ENCODE data around the gene NLRP14.

GRCh38 chr11:6991227-6991626, 29.1 kb upstream of the NLRP14 start:
- no peak for TF ChIP-seq EZH2 (IDR thresholded peaks at IDR 0.05; ENCODE audit: borderline replicate concordance, insufficient read depth, low read depth, low read length, poor library complexity, severe bottlenecking)
- TF ChIP-seq CTCF (IDR thresholded peaks at IDR 0.05) = no peak

All from B cell (primary cell).